Stimulated activated naive CD4-positive, alpha-beta T cell treated with Interleukin-2 at 50 U/mL for 16 hours (primary cell): ENCODE data around the gene ACTG1.

Source experiments
- DNase-seq: peaks from one replicate; lab custom pipeline; 2025; lab: John Stamatoyannopoulos, UW

ACTG1 gene

DNA sequence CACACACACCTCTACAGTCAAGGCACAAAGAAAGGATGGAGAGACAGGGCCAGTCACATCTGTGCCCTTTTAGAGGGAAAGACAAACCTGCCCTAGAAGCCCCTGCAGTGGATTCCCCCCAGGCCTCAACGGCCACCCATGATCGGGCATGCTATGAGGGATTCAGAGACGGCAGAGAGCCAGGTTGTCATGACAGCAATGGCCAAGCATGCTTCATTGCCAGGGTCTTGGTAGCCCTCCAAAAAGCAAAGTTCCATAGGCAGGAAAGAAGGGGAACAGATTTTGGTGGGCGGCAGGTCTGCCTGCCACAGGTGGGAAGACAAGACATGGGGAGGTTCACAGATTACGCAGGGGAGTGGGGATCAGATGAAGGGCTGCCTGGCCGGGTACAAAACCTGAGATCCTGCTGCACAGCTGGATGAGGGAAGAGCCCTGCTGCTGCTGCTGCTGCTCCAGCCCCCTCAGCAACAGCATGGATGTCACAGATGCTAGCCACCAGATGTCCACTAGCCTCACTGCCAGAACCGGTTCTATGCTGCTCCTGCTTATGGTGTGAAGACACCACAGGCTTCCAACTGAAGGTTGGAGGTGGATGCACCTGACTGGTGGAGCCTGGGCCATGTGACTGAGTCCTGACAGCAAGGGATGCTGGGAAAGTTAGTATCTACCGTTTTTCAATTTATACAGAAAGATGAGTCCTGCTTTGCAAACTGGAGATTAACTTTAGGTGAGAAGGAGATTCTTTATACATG is 17.8 kb downstream of the ACTG1 start:
- no peak for DNase-seq

DNA sequence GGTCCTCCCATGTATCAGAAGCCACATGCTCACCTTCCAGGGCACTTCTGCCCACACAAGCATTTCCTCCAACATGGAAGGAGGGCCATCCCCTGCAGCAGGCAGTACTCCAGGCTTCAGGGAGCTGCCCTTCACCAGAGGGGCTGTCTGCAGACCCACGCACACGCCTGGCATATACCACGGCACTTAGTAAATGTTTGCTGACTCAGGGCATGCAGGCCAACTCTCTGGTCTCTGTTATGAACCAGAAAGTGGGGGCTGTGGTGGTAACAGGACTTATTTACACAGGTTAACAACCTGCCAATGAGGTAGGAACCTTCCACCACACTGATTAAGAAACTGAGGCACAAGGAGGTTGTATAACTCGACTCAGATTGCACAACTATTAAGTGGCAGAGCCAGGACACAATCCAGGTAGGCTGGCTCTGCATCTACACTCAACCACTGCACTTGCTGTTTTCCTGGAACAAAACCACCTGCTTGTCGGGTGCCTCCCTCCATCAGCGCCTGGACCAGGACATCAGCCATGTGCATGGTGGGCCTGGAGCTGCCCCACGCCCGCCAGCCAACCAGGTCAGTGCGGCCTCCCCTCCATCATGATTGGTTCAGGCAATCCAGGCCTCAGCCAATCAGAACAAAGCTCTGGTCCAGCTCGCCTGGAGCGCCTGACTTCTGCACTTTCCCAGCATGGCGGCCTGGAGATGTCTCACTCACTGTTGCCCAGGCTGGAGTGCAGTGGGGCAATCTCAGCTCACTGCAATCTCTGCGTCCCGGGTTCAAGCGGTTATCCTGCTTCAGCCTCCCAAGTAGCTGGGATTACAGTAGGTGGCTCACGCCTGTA is 19.2 kb downstream of the ACTG1 start:
- no peak for DNase-seq

DNA sequence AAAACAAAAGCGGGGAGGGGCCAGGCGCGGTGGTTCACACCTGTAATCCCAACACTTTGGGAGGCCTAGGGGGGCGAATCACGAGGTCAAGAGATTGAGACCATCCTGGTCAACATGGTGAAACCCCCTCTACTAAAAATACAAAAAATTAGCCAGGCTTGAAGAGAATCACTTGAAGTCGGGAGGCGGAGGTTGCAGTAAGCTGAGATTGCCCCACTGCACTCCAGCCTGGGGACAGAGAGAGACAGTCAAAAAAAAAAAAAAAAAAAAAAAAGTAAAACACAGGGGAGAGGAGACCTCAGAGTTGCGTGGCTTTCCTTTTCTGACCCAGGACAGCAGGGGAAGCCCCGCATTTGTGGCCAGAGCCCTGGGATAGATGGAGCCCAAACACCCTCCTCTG is 19.9 kb downstream of the ACTG1 start:
- DNase-seq = no peak

DNA sequence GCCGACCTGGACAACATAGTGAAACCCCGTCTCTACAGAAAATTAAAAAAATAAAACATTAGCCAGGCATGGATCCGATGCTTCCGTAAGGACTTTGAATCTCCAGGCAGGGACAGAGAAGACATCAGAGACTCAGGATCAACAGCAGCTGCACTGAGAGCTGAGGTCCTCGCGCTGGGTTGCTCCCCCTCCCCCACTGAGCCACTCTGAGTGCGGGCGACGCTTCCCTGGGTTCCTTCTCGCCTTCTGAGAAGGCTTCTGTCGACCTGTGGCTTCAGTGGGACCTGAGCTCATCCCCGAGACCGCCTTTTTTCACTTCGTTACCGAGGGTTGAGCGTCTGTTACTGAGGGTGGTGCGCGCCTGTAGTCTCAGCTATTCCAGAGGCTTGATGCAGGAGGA is 20.4 kb downstream of the ACTG1 start:
- no peak for DNase-seq

DNA sequence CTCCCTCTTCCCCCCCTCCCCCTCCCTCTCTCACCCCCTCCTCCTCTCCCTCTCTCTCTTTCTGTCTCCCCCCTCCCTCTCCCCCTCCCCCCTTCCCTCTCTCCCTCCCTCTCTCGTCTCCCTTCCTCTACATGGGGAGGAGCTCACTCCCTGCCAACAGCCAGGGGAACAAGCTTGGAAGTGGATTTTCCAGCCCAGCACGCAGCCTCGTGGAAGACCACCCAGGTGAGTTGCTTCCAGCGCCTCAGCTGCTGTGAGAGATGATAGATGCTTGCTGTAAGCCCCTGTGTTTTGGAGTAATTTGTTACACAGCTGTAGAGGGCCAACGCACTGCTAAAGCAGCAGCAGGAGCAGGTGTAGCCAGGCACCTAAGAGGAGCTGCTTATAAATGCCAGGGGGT is 20.8 kb downstream of the ACTG1 start:
- DNase-seq = no peak

DNA sequence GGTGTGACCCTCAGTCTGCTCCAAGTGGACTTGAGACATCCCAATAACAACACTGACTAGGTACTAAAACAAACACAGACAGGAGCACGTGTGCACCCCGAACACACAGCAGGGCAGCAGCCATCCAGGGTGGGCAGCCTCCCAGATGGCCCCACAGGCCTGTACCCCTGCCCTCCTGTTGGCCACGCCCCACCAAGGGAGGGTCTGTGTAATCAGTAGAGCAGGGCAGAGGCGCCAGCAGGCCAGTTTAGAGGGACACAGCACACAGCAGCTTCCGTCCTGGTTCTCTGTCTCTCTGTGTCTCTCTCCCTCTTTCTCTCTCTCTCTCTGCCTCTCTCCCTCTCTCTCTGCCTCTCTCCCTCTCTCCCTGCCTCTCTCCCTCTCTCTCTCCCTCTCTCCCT is 21.4 kb downstream of the ACTG1 start:
- no peak for DNase-seq

DNA sequence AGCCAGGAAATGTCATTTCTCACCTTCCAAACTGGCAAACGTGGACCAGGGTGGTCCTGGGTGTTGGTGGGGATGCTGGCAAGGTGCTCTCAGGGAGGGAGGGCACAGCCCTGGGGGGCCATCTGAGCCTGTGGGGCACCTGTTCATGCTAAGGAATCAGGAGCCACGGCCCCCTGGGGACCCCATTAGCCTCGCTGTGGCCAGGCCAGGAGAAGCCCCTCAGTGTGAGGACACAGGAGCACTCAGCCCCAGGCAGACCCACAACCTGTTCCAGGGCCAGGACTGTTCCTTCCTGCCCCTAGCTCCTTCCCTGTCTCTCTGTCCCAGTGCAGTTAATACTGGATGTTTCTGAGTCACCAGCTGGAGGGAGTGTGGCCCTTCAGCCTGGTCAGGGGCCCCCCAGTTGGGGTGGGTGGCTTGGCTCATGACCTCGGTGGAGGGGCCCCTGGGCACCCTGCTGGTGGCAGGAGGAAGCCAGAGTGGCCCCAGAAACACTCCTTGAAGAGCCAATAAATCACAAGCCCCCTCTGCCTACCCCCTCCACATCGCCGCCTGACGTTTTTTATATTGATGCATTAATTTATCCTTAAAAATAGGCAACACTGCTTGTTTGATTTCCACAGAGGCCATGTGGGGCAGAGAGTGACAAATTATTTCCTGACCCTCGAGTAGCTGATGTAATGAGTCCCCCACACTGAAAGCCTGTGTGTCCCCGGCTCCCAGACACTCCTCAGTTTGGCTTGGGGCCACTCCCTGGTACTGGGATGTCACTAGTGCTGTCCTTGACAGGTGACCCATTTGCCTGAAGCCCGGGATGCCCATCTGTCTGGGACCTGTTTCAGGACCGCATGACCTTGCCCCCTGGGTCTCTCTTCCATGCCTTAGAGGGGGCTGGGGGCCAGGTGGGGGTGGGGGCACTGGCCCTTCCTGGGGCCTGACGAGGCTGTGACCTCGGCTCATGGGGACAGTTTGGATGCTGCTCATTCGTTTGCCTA is 22.3 kb downstream of the ACTG1 start:
- no peak for DNase-seq

DNA sequence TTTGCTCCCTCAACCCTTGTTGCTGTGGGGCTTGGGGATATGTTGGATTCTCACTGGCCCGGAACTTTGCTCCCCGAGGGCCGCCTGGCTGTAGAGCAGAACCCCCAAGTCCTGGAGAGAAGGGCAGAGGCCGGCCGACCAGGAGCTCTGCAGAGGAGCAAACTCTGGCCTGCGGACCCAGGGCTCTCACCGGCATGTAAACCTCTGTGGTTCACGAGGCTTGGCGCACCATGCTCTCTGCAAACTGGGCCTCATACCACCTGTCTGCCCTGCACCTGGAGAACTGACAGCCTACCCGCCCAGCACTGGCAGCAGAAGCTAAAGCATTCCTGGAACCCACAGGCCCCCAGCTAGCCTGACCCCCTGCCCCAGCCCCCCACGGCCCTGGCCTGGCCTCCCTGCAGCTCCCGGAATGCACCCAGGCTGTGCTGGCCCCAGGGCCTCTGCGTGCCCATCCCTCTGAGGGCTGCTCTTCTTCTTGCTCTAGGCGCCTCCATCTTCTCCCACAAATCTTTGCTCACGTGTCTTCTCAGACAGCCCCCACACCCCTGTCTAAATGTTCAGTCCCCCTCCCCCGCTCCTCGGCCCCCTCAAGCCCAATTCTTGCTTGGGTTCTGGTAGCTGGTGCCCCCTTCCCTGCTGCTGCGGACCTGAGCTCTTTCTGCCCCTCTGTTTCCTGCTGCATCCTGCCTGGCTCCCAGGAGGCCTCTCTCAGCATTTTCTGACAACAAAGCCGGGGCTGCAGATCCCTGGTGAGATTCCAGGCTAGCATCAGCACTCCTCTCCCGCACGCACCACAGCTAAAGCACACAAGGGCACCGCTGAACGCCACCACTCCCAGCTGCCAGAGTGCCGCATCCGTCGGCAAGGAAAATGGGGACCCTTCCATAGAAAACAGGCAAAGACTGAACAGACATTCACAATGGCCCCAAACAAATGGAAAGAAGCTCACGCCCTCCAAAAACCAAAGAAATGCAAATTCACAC is 23.3 kb downstream of the ACTG1 start:
- DNase-seq = no peak

DNA sequence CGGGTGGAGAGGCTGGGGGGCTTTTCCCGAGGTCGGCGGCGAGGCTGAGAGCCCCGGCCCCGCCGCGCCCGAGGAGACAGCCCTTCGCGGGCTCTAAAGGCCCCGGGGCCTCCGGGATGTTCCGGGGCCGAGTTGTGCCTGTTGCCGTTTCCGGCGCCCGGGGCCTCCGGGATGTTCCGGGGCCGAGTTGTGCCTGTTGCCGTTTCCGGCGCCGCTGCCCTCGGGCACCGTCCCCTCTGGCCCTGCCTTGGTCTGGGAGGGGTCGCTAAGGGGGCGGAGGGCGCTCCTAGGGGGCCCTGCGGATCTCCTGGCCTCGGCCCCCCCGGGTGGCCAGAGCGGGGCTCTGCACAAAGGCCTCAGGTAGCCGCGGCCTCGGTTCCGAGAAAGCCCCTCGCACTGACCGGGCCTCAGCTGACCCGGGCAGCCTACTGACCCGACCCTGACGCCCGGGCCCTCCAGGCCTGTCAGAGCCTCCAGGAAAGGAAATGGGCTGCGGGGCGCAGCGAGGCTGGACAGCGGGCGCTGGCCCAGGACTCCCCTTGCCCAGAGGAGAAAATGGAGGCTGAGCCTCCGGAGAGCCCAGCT is 24.2 kb downstream of the ACTG1 start:
- DNase-seq = no peak

DNA sequence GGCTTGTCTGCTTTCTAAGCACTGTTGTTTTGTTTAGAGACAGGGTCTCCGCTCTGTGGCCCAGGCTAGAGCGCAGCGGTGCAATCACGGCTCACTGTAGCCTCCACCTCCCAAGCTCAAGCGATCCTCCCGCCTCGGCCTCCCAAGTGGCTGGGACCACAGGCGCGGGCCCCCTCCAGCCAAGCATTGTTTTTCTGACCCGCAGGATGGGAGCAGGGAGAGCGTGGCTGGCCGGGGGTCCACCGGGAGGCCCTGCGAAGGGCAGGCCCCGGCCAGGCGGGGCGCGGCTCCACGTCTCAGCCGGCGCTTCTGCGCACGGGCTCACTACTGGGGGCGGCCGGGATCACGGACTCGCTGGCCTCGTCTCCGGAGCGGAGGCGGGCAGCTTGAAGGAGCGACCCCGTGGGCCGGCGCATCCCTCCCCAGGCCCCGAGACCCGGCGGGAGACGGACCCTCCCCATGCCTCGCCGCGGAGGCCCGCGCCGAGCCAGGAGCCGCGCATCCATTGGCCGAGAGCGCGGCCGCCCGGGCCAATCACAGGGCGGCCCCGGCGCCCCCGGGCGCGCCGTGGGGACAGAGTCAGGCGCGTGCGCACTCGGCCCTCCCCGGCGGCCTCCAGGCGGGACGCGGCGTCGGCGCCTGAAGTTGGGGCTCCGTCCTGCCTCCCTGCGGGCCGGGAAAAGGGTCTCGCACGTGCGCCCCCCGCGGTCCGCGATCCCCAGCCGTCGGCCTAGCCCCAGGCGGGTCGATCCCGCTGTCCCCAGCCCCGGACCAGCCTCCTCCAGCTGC is 24.9 kb downstream of the ACTG1 start:
- DNase-seq = peak; percentile 71

DNA sequence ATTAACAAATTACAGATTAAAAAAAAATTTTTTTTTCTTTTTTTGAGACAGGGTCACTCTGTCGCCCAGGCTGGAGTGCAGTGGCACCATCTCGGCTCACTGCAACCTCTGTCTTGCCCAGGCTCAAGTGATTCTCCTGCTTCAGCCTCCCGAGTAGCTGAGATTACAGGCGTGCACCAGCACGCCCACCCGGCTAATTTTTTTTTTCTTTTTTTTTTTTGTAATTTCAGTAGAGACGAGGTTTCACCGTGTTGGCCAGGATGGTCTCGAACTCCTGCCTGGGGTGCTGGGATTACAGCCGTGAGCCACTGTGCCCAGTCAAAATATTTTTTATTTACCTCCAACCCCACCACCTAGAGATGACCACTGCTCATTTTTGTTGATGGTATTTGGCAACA is 25.5 kb downstream of the ACTG1 start:
- DNase-seq = no peak

DNA sequence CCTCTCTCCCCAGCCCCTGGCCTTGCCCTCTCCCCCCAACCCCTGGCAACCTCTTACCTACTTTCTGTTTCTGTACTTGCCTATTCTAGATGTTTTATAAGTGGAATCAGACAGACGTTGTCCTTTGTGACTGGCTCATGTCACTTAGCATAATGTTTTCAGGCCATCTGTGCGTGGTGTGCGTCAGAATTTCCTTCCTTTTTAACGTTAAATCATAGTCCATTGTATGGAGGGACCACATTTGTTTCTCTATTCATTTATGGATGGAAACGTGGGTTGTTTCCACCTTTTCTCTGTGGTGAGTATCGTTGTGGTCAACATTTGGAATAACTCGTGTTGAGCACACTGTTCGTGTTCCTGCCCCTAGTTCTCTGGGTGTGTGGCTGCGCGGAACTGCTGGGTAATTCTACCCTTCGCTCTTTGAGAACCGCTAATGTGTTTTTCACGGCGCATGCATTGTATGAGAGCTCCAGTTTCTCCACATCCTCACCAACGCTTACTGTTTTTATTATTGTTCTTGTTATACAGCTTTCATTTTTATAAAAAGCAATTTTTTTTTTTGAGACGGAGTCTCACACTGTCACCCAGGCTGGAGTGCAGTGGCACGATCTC is 26.3 kb downstream of the ACTG1 start:
- no peak for DNase-seq

DNA sequence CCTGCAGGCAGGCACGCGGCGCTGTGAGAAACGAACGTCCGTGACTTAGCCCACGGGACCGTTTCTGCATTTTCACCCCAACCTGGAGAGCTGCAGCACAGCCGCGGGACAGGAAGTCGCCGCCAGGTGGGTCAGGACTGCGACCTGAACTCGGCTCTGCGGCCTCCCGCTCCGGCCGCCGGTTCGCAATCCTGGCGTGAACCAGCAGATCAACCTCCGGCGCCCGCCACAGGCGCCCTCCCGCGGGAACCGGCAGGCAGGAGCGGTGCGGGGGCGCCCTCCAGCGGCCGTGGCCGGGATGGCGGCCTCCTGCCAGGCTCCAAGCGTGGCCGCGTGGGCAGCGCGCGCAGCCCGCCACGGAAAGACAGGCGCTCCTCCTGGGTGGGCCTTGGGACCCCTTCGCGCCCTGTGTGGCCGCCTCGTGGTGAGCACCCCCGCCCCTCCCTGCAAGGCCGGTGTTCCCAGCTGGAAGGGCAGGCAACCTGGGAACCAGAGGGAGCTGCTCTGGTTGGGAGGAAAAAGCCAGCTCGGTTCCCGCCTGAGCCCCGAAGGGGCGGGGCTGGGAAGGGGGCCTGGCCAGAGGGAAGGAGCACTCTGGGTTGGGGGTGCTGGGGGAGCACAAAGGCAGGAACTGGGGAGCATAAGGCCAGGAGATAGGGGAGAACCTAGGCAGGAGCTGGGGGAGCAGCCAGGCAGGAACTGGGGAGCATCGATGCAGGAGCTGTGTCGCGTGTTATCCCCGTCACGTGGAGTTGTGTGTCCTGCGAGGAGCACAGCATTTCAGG is 28.2 kb downstream of the ACTG1 start:
- peak; percentile 82 for DNase-seq

DNA sequence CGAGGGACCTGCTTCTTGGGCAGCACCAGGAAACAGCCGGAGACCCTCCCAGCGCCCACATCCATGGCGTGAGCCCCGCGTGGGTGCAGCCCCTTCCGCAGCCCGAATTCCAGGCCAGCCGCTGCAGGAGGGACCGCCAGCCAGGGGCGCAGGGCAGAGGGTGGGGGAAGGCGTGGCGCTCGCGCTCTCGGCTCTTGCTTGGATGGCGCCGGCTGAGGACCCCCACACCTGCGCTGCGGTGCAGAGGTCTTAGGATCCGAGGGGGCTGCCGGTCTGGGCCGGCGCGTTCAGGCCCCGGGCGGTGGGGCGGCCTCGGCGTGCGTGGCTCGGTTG is 28.8 kb downstream of the ACTG1 start:
- no peak for DNase-seq

DNA sequence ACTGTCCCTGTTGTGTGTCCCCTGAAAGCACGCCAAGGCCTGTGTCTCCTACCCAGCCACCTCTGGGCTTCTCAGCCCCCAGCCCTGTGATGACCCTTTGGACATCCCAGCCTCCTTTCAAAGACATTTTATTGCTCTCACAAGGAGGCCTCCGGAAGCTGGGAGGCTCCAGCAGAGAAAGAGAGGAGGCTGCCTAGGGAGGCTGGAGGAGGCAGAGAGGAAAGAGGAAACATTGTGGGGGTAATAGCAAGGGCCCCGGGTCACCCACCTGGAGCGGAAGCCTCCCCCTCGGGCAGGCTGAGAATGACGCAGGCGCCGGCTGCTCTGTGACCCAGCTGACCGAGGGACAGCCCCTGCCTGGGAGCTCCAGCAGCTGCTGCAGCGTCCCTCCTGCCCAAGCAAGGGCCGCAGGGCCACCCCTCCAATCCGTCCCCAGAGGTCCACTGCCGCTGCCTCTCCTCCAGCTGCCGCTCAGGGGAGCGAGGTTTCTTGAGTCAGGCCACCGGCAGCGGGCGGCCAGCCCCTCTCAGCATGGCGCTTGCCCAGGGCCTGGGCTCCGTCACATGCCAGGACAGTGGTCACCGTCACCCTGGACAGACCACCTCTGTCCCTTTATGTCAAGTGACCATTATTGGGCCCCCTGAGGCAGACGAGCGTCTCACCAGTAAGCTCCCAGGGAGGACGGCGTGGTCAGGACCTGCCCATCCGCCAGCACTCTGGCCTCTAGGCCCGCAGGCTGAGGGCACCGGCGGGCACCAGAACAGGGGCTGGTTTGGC is 29.3 kb downstream of the ACTG1 start:
- DNase-seq = no peak

DNA sequence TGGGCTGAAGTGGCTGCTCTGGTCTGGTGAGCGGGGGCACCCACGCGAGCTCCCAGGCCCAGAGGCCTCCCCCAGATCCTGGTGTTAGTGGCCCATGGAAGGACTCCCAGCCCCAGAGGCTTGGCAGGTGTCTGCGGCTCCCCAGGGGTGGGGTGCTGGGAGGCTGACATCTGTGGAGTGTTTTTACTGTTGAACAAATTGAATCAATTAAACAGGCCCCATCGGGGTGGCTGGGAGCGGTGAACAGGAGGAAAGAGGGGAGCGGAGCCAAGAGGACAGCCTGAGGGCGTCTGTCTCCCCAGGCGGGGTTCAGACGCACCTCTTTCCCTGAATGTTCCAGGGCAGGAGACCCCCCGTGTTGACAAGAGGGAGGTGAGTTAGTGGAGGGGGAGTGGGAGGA is 29.9 kb downstream of the ACTG1 start:
- no peak for DNase-seq

DNA sequence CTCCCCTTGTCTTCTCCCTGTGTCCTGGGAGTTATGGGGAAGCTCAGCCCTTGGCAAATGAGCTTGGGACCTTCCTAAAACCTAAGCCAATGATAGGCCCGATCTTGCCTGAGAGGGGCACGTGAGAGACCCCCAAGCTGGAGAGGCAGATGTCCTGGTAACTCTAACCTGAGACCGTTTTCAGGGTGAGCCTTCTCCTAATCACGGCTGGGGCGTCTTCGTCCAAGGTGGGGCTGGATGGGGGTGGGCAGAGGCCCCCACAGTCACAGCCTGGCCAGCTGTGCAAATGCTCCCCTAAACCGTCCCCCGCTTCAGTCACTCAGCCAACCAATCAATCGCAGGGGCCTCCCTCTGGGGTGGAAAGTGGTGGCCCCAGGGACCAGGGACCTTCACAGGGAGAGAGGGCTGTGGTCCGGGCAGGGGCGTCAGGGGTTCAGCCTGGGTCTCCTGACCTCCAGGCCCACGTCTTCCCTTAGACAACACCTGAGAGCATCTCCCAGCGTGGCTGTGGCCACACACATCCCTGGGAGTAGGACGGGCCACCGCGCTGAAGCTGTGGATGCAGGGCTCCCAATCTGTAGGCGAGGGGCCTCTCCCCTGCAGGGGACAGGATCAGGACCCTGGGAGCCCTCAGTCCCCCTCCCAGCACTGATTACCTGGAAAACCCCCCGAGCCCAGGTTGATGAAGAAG is 30.6 kb downstream of the ACTG1 start:
- no peak for DNase-seq
